Retinal pigment epithelial cell (primary cell): ENCODE data around the gene HADHA.

ENCODE experiments used
- DNase-seq: peaks from one replicate; pipeline ENCODE4 v3.0.0-alpha.2; 2010; ENCODE audit warnings: low read depth
- H3K4me3 ChIP-seq: 2 replicates; pipeline ENCODE4 v1.5.1; 2011; ENCODE audit warnings: mild to moderate bottlenecking, low read length, control low read depth, moderate library complexity
- TF ChIP-seq, protein P1 (sequence below): conservative IDR thresholded peaks from 2 replicates; pipeline ENCODE4 v1.5.1; 2011; ENCODE audit warnings: low read depth, low read length, control low read depth, inconsistent platforms

Gene HADHA

DNA sequence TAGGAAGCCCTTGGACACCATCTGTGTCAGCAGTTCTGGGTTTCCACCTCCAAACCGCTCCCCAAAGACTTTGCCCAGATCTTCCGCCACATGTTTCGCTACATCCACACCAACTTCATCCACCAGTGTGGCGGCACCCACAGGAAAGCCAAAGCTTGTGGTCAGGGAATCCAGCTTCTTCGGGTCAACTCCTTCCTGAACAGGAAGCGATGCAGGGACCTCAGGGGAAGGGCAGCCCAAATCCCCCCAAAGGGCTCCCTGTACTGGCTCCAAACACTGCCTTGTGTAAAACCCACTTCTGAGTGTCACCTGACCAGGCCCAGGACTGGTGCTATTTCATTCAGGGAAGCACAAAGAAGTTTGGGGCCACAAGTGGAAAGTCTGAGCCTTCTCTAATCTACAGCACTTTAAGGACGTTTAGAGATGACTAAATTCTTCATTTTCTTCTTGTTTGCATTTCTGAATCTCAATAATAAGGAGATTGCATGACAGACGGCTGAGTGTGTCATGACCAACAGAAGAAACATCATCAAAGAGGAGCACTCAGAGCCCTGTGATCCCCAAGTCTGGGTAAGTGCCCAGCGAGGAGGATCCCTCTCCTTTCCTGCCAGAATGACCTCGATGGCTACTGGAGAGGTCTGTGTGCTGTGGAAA is 50.7 kb downstream of the HADHA start:
- H3K4me3 ChIP-seq: no peak overlapping the region
- TF ChIP-seq, protein P1, sequence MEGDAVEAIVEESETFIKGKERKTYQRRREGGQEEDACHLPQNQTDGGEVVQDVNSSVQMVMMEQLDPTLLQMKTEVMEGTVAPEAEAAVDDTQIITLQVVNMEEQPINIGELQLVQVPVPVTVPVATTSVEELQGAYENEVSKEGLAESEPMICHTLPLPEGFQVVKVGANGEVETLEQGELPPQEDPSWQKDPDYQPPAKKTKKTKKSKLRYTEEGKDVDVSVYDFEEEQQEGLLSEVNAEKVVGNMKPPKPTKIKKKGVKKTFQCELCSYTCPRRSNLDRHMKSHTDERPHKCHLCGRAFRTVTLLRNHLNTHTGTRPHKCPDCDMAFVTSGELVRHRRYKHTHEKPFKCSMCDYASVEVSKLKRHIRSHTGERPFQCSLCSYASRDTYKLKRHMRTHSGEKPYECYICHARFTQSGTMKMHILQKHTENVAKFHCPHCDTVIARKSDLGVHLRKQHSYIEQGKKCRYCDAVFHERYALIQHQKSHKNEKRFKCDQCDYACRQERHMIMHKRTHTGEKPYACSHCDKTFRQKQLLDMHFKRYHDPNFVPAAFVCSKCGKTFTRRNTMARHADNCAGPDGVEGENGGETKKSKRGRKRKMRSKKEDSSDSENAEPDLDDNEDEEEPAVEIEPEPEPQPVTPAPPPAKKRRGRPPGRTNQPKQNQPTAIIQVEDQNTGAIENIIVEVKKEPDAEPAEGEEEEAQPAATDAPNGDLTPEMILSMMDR: no peak
- no peak for DNase-seq

DNA sequence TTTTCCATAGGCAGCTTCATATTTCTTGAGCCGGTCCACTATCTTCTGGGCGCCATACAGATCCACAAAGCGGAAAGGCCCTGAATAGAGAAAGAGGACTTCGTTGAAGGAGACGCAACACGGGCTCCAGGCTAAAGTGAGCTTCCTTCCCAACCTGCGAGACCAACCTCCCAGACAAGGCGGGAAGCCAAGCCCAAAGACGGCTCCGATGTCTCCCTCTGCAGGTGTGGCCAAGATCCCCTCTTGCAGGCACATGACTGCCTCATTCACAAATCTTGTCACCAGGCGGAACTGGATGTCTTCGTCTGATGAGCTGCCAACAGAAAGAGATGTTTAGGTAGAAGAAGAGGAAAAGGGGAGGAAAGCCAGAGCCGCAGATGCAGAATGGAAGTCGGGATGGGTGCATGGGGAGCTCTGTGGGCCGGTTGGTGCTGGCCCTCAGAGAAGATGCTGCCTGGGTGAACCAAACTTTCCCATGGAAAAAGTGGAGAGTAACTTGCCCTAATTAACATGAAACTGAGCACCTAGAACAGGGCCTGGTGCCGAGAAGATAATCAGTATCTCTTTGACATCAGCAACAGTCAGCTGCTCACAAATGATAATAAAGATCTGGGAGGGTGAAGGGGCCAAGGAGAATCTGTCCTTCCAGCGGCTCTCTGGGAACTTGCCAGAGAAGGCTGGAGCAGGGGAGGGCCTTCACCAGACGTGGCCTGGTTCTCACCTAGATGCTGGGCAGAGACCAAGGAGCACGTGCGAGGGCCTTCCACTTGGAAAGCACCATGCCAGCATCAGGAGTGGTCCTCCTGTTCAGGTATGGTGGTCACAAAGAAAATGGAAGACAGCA is 52.9 kb downstream of the HADHA start:
- no peak for DNase-seq
- TF ChIP-seq, protein P1: no peak
- no peak overlapping the region for H3K4me3 ChIP-seq

GRCh38 chr2:26190369-26190768 is 54.1 kb downstream of the HADHA start:
- no peak for DNase-seq
- H3K4me3 ChIP-seq: no peak overlapping the region
- TF ChIP-seq, protein P1: no peak

DNA sequence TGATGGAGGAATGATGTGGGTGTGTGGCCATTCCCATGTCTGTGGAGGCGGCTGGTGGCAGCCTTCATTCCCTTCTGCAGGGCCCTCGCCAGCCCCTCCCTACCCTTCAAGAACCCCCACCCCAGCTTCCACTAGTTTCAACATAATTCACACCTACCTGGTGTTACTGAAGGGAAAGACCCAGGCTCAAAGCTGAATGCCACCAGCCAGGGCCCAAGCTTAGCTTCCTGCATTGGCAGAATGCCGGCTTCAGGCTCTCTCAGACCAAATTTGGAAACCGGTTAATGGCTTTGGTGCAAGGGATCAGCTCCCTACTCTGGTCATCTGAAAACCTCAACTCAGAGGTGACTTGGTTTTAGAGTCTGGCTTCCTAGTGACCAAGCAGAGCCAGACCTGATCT is 54.7 kb downstream of the HADHA start:
- DNase-seq: no peak
- H3K4me3 ChIP-seq: no peak overlapping the region
- TF ChIP-seq, protein P1: no peak

DNA sequence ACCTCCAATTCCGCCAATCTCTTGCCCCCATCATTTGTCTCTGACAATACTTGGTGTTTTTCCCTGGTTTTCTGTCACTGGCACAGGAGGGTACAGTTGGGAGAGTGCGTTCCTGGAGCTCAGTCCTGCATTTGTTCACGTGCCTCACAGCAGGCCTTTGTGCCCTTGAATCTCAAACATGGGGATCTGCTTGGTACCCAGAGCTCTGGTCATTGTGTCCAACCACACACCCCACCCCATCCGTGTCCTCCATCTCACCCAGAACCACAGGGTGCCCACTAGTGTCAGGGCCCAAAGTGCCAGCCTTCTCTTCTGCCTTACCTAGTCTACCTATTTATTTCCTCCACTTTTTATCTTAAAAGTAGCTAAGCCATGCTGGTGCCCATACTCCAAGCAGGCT is 55.3 kb downstream of the HADHA start:
- TF ChIP-seq, protein P1: no peak
- DNase-seq: no peak
- H3K4me3 ChIP-seq: no peak overlapping the region

- TF ChIP-seq, protein P1: no peak
- no peak for DNase-seq
- H3K4me3 ChIP-seq: no peak overlapping the region
These were observed 56.8 kb downstream of the HADHA start for GRCh38 chr2:26187537-26188104.
